ENCODE measurements around the gene GPR89B.
"Not testable (repeated sequence)": the region's sequence is repeated elsewhere in the genome, so short reads cannot be mapped to it uniquely, and the experiment has no call there.

Gene GPR89B

GRCh38 chr1:147928236-147929132 is at the start of gene GPR89B:
TSS of gene GPR89B (plus strand) at chr1:147928420. CDS start at chr1:147928537, 117 bp downstream.
- not testable (repeated sequence) for DNase-seq

GRCh38 chr1:147879911-147880310 is 48.3 kb upstream of the GPR89B start:
- DNase-seq: no peak

- no peak for DNase-seq
Observed at GRCh38 chr1:147882535-147882934, 45.7 kb upstream of the GPR89B start.

- no peak for DNase-seq
Observed at GRCh38 chr1:147890177-147890790, 37.9 kb upstream of the GPR89B start.

- DNase-seq: no peak
Observed at GRCh38 chr1:147891088-147891487, 37.1 kb upstream of the GPR89B start.

- DNase-seq: no peak
Observed at GRCh38 chr1:147892216-147892615, 36.0 kb upstream of the GPR89B start.

GRCh38 chr1:147892731-147893214 is 35.4 kb upstream of the GPR89B start:
- DNase-seq: no peak

- DNase-seq: no peak
Observed at GRCh38 chr1:147895123-147895522, 33.1 kb upstream of the GPR89B start.

- DNase-seq: no peak
Observed at GRCh38 chr1:147897029-147897752, 31.0 kb upstream of the GPR89B start.

GRCh38 chr1:147897789-147898188 is 30.4 kb upstream of the GPR89B start:
- DNase-seq: no peak

GRCh38 chr1:147902253-147902845 is 25.9 kb upstream of the GPR89B start, which contains the start of gene GJA8:
TSS of gene GJA8 (plus strand) at chr1:147902795. CDS start at chr1:147907956, 5,161 bp downstream.
- DNase-seq: no peak

- DNase-seq: no peak
Observed at GRCh38 chr1:147904726-147905125, 23.5 kb upstream of the GPR89B start.

GRCh38 chr1:147907786-147908509 is 20.3 kb upstream of the GPR89B start:
- DNase-seq: no peak

- DNase-seq: no peak
Observed at GRCh38 chr1:147912553-147912952, 15.7 kb upstream of the GPR89B start.

- no peak for DNase-seq
Observed at GRCh38 chr1:147913362-147913942, 14.8 kb upstream of the GPR89B start.

- no peak for DNase-seq
Observed at GRCh38 chr1:147919896-147920295, 8.3 kb upstream of the GPR89B start.

GRCh38 chr1:147924813-147925212 is 3.4 kb upstream of the GPR89B start:
- DNase-seq: no peak

GRCh38 chr1:147927215-147927614 is 1.0 kb upstream of the GPR89B start:
- DNase-seq: not testable (repeated sequence)

- not testable (repeated sequence) for DNase-seq
Observed at GRCh38 chr1:147927689-147928088, 531 bp upstream of the GPR89B start.

- DNase-seq: not testable (repeated sequence)
Observed at GRCh38 chr1:147931137-147931536, 2.9 kb downstream of the GPR89B start.

GRCh38 chr1:147935296-147935695 is 7.1 kb downstream of the GPR89B start:
- DNase-seq: not testable (repeated sequence)

GRCh38 chr1:147940456-147940855 is 12.2 kb downstream of the GPR89B start:
- not testable (repeated sequence) for DNase-seq
